T-helper 1 cell treated with Interleukin-12 subunit alpha and Interleukin-12 subunit beta and Interleukin-4 antibody, amounts not matched to agents 30 ng/mL and 1 ng/mL, for 36 hours (primary cell): Measurements from ENCODE around the gene NCBP3. TPM values are rescaled to one million over a fixed set of nuclear protein-coding genes. Genes with fewer than 3 reads are reported as not detected.

ENCODE experiments used
- intact Hi-C: fragments of 100-400 bp; cut with micrococcal nuclease; formaldehyde crosslinking; loops from one replicate; pipeline ENCODE4 v1.15.1; 2024
- total RNA-seq: library from RNA; stranded (reverse); gene quantifications from 2 replicates; pipeline ENCODE4 v1.2.3, GENCODE V29; 2022

NCBP3 gene
- total RNA-seq, 1 donor from 2014 or later = 45.7 TPM

- intact Hi-C loops = no loop called here
Measured at GRCh38 chr17:3815122-3815521, 30.9 kb downstream of the NCBP3 start.

DNA sequence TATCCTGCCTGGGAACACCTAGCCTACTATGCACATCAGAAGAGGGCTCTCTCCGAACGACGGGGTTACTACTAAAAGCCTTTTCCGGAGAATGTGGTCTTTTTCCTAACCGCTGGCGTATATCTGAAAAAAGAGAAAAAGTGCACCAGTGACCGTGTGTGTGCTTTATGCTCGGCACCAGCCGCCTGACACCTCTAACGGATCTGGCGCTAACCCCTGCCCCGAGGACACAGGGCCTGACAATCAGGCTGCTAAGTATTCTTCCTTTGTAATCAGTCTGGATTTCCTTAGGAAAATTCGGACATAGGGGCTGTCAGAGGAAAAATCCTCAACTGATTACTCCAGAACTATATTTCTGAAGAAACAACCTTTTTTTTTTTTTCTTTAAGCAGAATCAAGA is 31.7 kb downstream of the NCBP3 start:
- intact Hi-C loops = no loop called here

GRCh38 chr17:3813171-3813570 is 32.9 kb downstream of the NCBP3 start:
- intact Hi-C loops = no loop called here

- intact Hi-C loops = no loop called here
Measured at GRCh38 chr17:3812771-3813170, 33.3 kb downstream of the NCBP3 start.

- intact Hi-C loops = no loop called here
Measured at GRCh38 chr17:3812284-3812683, 33.8 kb downstream of the NCBP3 start.

DNA sequence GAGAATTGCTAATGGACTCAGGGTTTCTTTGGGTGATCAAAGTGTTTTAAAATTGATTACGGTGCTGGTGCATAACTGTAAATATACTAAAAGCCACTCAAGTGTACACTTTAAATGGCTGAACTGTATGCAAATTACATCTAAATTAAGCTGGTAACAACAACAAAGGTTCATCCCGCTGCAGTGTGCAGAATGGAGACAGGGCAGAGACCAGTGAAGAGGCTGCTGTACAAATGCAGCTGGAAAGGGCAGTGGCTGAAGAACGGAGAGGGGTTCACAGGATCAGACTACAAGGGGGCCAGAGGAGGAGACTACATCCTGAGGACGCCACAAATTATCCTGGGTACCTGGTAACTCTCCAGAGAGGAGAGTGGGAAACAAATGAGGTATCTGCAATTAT is 36.0 kb downstream of the NCBP3 start:
- intact Hi-C loops = no loop called here

DNA sequence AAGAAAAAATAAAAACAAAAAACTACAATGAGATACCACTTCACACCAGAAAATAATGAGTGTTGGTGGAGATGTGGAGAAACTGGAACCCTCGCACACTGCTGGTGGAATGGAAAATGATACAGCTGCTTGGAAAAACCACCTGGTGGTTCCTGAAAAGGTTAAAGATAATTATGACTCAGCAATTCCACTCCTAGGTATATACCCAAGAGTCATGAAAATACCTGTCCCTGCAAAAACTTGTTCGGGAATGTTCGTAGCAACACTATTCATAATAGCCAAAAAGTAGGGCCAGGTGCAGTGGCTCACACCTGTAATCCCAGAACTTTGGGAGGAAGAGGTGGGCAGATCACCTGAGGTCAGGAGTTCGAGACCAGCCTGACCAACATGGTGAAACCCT is 36.9 kb downstream of the NCBP3 start:
- intact Hi-C loops = loop anchor here (5.0 kb wide), 1 partner anchor 72 kb away; no protein-coding TSS in a partner anchor

GRCh38 chr17:3808701-3809100 is 37.3 kb downstream of the NCBP3 start:
- intact Hi-C loops = loop anchor here (5.0 kb wide), 1 partner anchor 71 kb away; no protein-coding TSS in a partner anchor

DNA sequence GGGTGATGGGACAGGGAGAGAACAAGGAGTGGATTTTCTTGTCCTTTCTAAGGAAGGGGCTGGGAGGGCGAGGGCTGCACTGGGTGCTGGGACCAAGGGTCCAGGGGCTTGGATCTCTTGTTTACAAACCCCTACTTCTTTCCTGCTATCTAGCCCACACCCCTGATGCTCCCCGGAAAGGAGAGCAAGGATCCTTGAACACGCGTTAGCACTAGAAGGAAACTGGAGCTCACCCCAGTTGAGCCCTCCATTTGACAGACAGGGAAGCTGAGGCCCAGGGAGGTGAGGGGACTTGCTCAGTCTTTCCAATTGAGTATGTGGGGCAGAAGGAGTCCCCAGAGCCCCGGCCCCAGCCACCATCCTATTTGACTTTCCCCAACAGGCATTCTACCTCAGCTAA is 40.5 kb downstream of the NCBP3 start:
- intact Hi-C loops = loop anchor here (5.0 kb wide), 1 partner anchor 68 kb away; no protein-coding TSS in a partner anchor

DNA sequence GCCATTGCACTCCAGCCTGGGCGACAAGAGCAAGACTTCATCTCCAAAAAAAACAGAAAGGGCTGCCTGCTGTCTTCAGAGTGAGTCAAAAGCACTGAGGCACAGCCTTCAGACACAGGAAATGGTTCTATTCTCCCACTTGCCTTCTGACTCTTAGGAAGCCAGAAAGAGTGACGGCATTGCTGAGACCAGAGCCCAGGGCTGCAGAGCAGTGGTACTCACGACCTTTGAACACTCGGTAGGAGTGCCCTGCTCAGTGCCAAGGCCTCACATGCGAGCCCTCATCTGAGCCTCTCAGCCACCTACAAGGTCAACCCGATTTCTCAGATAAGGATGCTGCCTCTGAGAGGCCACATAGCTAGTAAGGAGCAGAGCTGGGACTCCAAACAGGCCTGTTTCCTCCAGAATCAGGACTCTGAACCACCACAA is 41.5 kb downstream of the NCBP3 start:
- intact Hi-C loops = no loop called here

DNA sequence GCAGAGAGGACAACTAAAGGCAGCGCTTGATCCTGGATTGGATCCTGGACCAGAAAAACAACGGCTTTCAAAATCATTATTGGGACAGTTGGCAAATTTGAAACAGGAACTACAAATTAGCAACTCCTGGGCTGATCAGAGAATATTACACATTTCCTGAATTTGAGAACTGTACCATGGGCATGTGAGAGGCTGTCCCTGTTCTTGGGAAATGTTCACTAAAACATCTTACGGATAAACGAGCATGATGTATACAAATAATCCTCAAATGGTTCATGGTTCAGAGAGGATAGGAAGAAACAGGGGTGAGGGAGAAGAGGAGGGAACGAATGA is 42.8 kb downstream of the NCBP3 start:
- intact Hi-C loops = no loop called here

DNA sequence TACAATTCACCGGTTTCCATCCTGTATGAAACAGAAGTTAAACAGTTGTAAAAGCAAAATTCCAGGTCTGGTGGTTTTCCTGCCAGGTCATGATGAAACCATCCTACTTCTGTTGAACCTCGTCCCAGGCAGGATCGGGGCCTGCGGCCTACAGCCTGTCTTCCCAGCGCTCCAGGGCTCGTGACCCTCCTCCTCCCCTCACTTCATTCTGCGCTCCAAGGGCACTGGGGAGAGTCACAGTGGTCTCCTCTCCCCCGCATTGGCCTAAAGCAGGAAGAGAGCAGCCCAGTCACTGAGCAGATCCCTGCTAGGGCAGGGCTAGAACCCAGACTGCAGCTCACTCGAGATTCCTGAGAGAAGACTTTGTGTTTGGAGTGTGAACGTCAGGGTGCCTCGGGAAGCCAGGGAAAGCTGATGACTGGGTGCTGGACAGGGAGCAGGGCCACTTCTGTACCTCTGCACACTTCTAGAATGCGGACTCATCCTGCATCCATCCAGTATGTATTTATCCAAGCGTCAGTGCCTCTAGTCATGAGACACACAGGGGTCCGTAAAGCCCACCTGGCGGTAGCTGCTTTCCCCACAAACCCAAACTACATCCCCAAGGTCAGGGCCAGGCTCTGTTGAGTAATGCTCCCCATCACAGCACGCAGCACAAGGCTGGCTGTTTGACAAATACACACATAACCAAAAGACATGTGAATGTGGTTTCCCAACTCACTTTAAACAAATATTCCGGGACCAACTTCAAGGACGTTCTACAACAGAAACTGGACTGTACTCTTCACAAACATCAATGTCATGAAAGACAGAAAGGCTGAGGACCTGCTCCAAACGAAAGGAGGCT is 43.4 kb downstream of the NCBP3 start:
- intact Hi-C loops = no loop called here

GRCh38 chr17:3801792-3802191 is 44.3 kb downstream of the NCBP3 start:
- intact Hi-C loops = no loop called here

DNA sequence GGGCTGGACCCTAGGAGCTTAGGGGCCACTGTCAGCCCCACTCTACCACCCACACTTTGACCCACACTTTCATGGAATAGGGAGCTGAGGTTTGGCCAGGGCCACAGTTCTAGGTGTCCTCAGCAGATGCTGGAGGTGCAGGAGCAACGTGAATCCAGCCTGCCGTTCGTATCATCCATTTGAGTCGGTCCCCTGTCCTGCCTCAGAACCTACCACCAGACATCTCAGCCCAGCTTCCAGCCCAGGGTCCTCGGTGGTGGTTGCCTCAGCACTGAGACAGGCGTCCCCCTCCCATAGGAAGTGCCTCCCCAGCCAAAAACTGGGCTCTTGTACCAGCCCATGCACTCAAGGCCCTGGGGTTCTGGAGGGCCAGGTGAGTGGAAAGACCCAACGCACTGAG is 44.7 kb downstream of the NCBP3 start:
- intact Hi-C loops = no loop called here

DNA sequence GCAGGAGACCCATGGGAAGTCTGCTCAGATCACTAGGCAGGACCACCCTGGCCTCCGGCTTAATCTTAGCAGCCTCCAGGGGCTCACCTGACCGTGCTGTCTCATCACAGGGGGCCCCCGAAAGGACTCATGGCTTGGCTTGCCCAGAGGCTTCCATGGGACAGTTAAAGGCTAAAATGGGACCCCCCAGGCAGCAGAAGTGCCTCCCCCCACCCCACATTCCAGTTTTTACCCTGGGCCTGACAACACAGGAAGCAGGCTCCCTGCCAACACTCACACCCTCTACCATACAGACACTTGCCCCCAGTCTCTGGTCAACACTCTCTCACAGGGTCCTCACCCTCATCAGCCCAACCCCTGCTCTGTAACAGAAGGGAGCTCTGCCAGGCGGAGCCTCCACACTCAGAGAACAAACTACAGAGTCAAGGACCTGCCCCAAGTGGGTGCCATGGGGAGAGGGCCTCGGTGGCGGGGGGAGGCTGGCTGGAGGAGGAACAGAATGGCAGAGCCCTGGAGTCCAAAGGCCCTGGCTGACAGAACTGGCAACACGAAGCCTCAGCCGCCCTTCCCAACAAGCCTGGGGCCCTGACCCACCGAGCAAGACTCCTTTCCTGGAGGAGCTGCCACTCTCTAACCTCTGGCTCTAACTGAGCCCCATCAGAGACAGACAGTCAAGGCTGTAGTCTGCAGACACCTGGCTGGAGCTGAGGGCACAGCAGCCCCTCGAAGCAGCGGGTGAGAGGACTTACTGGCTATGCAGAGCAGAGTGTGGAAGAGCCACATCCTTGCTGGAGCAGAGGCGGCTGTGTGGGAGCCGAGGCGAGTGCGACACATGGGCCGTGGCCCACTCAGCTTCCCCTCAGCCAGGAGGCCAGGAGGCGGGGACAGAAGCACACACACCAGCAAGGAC is 45.4 kb downstream of the NCBP3 start, which contains the start of gene ITGAE:
ITGAE (minus strand) TSS at position 827 of the 910 bp plus-strand sequence; CDS start at position 783, 44 bp downstream.
- intact Hi-C loops = no loop called here

DNA sequence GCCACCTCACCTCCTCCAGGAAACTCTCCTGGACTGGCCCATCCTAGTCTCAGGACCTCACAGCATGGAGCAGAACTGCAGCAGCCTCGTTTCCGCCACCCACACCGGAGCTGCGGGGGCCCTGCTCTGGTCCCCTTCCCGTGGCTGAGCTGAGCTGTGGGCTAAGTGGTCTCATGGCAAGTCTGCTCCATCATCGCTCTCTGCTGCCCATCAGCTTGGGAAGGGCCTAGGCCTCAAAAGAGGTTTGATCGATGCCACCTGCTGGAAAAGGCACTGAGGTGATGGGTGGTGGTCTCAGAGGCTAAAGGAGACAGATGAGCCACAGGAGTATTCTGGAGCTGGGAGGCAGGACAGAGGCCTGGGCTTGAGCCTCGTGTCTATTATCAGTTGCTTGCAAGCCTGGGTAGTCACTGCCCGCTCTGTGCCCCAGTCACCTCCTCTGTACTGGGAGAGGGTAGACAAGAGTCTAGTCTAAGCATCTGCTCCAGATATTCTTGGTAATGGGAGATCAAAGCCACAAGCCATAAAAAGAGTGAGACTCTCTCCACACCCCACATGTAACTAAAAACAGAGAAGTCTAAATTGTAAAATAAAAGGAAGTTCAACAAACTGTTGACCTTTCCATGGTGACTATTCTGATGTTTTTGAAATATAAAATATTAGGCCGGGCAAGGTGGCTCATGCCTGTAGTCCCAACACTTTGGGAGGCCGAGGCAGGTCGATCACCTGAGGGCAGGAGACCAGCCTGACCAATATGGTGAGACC is 46.7 kb downstream of the NCBP3 start:
- intact Hi-C loops = no loop called here

- intact Hi-C loops = no loop called here
Measured at GRCh38 chr17:3798273-3799180, 47.5 kb downstream of the NCBP3 start.

GRCh38 chr17:3796822-3797170 is 49.2 kb downstream of the NCBP3 start:
- intact Hi-C loops = no loop called here

DNA sequence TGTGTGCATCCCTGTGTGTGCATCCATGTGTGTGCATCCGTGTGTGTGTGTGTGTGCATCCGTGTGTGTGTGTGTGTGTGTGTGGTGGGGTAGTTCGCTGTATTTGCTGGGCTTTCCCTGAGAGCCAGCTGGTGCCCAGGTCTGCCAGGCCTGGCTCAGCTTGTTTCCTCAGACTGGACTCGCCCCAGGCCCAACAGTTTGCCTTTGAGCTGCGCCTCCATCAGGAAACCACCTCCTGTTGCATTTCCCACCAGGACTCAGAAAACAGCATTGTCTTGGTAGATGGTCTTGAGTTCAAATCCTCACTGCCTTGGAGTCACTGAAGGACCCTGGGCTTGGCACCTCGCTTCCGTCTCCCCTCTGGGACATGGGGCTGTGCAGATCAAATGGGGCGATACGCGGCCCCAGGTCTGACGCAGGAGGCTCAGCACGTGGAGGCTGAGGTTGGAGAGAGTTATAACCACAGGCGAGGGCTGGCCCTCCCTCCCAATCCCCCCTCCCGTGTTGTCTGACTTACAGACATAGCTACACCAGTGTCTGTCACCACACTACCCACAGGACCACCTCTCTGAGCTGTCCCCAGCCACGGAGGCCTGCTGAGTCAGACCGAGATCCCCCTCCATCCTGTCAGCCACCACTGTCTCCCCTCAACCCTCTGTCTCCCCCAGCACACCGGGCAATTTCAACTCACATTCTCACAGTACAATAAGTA is 49.8 kb downstream of the NCBP3 start:
- intact Hi-C loops = no loop called here
